ENCODE results near the gene INPP5K. TPM values are rescaled to one million over a fixed set of nuclear protein-coding genes. Genes with fewer than 3 reads are reported as not detected.
"Not testable (repeated sequence)": the region's sequence is repeated elsewhere in the genome, so short reads cannot be mapped to it uniquely, and the experiment has no call there.

INPP5K gene
- polyA plus RNA-seq, 6 donors from 2014 or later, result 57.0 to 102 (median 61.1) TPM

- Mint-ChIP-seq H3K9me3 (no peaks in the 10 kb centered on the region), H3K27me3 (peaks cover under 1 to 3% (median under 1%) of the 10 kb centered on the region in 3 donors), H3K4me3 (peak overlapping the region; percentile 82 to 97 (median 92)), H3K4me1 (peaks cover 21 to 61% (median 44%) of the 10 kb centered on the region in 3 donors), H3K36me3 (no peaks in the 10 kb centered on the region), H3K27ac (peak overlapping the region in 5 of 6 donors; percentile 58 to 97 (median 86))
- ATAC-seq (ENCODE audit: low read depth in 2 of 2), result no peak
- no peak for DNase-seq
These were observed 61.9 kb downstream of the INPP5K start for GRCh38 chr17:1454541-1454940.

GRCh38 chr17:1453694-1454093, 62.7 kb downstream of the INPP5K start:
- Mint-ChIP-seq H3K27ac (peak overlapping the region in 4 of 6 donors; percentile 30 to 86 (median 72)), H3K4me1 (peaks cover 28 to 69% (median 52%) of the 10 kb centered on the region in 3 donors), H3K4me3 (peak overlapping the region in 7 of 8 donors; percentile 2 to 97 (median 60))
- not testable (repeated sequence) for ATAC-seq (ENCODE audit: low read depth in 2 of 2); H3K36me3 Mint-ChIP-seq; H3K9me3 Mint-ChIP-seq; H3K27me3 Mint-ChIP-seq; DNase-seq

- no peaks in the 10 kb centered on the region for H3K9me3 Mint-ChIP-seq
- peaks cover 28 to 74% (median 52%) of the 10 kb centered on the region in 3 donors for H3K4me1 Mint-ChIP-seq
- DNase-seq (no peak), ATAC-seq (ENCODE audit: low read depth in 2 of 2) (no peak)
- H3K27ac Mint-ChIP-seq, result peak overlapping the region in 3 of 6 donors; percentile 44 to 86 (median 77)
- H3K27me3 Mint-ChIP-seq, result no peaks in the 10 kb centered on the region
- no peaks in the 10 kb centered on the region for H3K36me3 Mint-ChIP-seq
- H3K4me3 Mint-ChIP-seq, result peak overlapping the region in 3 of 8 donors; percentile 16 to 90 (median 56)
These were observed 63.6 kb downstream of the INPP5K start for GRCh38 chr17:1452836-1453235.

- not testable (repeated sequence) for H3K36me3 Mint-ChIP-seq; H3K9me3 Mint-ChIP-seq; DNase-seq; ATAC-seq (ENCODE audit: low read depth in 2 of 2); H3K27me3 Mint-ChIP-seq; H3K4me3 Mint-ChIP-seq
- H3K27ac Mint-ChIP-seq, result peak overlapping the region in 1 of 6 donors; percentile 70
- H3K4me1 Mint-ChIP-seq, result peaks cover 30 to 86% (median 57%) of the 10 kb centered on the region in 3 donors
These were observed 66.2 kb downstream of the INPP5K start for GRCh38 chr17:1450261-1450660.

DNA sequence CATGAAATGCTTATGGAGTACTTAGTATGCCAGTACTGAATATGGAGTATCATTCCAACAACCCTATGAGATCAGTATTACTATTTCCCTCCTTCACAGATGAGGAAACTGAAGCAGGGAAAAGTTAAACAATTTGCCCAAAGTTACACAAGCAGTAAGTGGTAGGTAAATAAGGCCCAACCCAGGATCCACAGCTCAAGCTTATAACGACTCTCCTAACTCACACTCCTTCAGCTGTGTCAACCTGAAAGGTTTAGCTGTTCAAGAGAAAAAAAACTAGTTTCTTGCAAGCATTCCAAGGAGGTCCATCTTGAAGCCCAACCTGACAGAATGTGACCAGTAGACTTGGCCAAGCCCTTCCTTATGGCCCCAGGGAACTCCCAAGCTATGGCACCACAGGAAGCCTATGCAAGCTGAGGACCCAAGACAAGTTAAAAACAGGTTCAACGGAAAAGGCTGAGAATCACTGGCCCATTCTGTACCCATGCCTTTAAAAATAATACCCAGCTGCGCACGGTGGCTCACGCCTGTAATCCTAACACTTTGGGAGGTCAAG, 66.9 kb downstream of the INPP5K start:
- Mint-ChIP-seq H3K27me3 (no peaks in the 10 kb centered on the region), H3K4me3 (peak overlapping the region in 1 of 8 donors; percentile 32), H3K4me1 (peaks cover 26 to 85% (median 54%) of the 10 kb centered on the region in 3 donors), H3K9me3 (no peaks in the 10 kb centered on the region), H3K36me3 (no peaks in the 10 kb centered on the region), H3K27ac (peak overlapping the region in 4 of 6 donors; percentile 4 to 70 (median 45))
- ATAC-seq (ENCODE audit: low read depth in 2 of 2) (no peak), DNase-seq (no peak)

GRCh38 chr17:1447052-1447451, 69.4 kb downstream of the INPP5K start:
- no peaks in the 10 kb centered on the region for H3K9me3 Mint-ChIP-seq
- no peak for ATAC-seq (ENCODE audit: low read depth in 2 of 2)
- H3K27me3 Mint-ChIP-seq, result no peaks in the 10 kb centered on the region
- DNase-seq, result no peak
- no peaks in the 10 kb centered on the region for H3K36me3 Mint-ChIP-seq
- H3K4me3 Mint-ChIP-seq, result peak overlapping the region in 1 of 8 donors; percentile 26
- peak overlapping the region in 3 of 6 donors; percentile 18 to 33 (median 24) for H3K27ac Mint-ChIP-seq
- H3K4me1 Mint-ChIP-seq, result peaks cover 22 to 62% (median 31%) of the 10 kb centered on the region in 3 donors

DNA sequence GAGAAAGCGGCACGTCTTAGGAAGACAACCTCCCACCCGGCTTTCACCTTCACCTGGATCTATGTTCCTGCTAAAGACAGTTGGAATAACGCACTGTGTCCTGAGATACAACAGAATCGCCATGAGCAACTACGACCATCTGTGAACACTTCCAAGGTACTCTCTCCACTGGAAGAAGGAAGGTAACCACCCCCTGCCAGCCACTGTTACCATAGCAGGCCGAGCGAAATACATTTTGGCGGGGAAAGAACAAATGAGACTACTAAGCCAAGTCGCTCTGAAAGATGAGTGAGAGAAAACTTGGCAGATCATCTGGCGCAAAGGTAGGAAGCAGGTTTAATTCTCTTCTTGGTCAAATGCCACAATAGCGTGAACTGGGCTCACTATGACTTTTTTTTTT, 70.2 kb downstream of the INPP5K start:
- H3K27me3 Mint-ChIP-seq, result no peaks in the 10 kb centered on the region
- no peaks in the 10 kb centered on the region for H3K36me3 Mint-ChIP-seq
- no peak for ATAC-seq (ENCODE audit: low read depth in 2 of 2)
- no peak for DNase-seq
- peak overlapping the region in 4 of 6 donors; percentile 34 to 57 (median 44) for H3K27ac Mint-ChIP-seq
- H3K9me3 Mint-ChIP-seq, result no peaks in the 10 kb centered on the region
- peak overlapping the region in 1 of 8 donors; percentile 9 for H3K4me3 Mint-ChIP-seq
- H3K4me1 Mint-ChIP-seq, result peaks cover 22 to 56% (median 31%) of the 10 kb centered on the region in 3 donors

GRCh38 chr17:1445695-1446094, 70.7 kb downstream of the INPP5K start:
- not testable (repeated sequence) for H3K4me3 Mint-ChIP-seq; H3K36me3 Mint-ChIP-seq; H3K27me3 Mint-ChIP-seq; H3K9me3 Mint-ChIP-seq; ATAC-seq (ENCODE audit: low read depth in 2 of 2); DNase-seq
- Mint-ChIP-seq H3K4me1 (peaks cover 22 to 55% (median 31%) of the 10 kb centered on the region in 3 donors), H3K27ac (peak overlapping the region in 4 of 6 donors; percentile 34 to 71 (median 54))

Other genes with a start within 250 kb of the INPP5K start
- not detected for gene BHLHA9, start 246.2 kb downstream of the INPP5K start, polyA plus RNA-seq (ENCODE audit: low read depth in 6 of 6)
- gene TRARG1, start 236.9 kb downstream of the INPP5K start, polyA plus RNA-seq (ENCODE audit: low read depth in 6 of 6), result not detected
- 10 to 100 TPM; 41.6 to 51.5 (median 44.8) TPM for gene YWHAE, start 116.4 kb downstream of the INPP5K start, polyA plus RNA-seq (ENCODE audit: low read depth in 6 of 6)
- gene CRK, start 60.4 kb downstream of the INPP5K start, polyA plus RNA-seq (ENCODE audit: low read depth in 6 of 6), result 10 to 100 TPM; 28.1 to 34.6 (median 32.3) TPM
- gene MYO1C, start 23.9 kb downstream of the INPP5K start, polyA plus RNA-seq (ENCODE audit: low read depth in 6 of 6), result 10 to 100 TPM; 12.0 to 32.5 (median 21.4) TPM
- gene PITPNA, start 46.2 kb upstream of the INPP5K start, polyA plus RNA-seq (ENCODE audit: low read depth in 6 of 6), result 10 to 100 TPM; 25.2 to 44.0 (median 35.2) TPM
- gene SLC43A2, start 112.2 kb upstream of the INPP5K start, polyA plus RNA-seq (ENCODE audit: low read depth in 6 of 6), result 10 to 100 TPM; 18.4 to 36.4 (median 29.1) TPM
- under 1 TPM in 2 of 6 donors, not detected in 4; 0.13 to 0.32 TPM for gene SCARF1, start 129.1 kb upstream of the INPP5K start, polyA plus RNA-seq (ENCODE audit: low read depth in 6 of 6)
- gene RILP, start 133.3 kb upstream of the INPP5K start, polyA plus RNA-seq (ENCODE audit: low read depth in 6 of 6), result 1 to 10 TPM in 4 of 6 donors, under 1 TPM in 1, not detected in 1; 0.97 to 1.9 (median 1.3) TPM
- gene PRPF8, start 168.3 kb upstream of the INPP5K start, polyA plus RNA-seq (ENCODE audit: low read depth in 6 of 6), result 100 to 1,000 TPM in 5 of 6 donors, 10 to 100 TPM in 1; 54.2 to 184 (median 139) TPM
- not detected for gene TLCD2, start 193.8 kb upstream of the INPP5K start, polyA plus RNA-seq (ENCODE audit: low read depth in 6 of 6)
- gene WDR81, start 208.1 kb upstream of the INPP5K start, polyA plus RNA-seq (ENCODE audit: low read depth in 6 of 6), result 10 to 100 TPM in 3 of 6 donors, 1 to 10 TPM in 3; 2.1 to 19.1 (median 9.9) TPM
- gene SERPINF2, start 226.3 kb upstream of the INPP5K start, polyA plus RNA-seq (ENCODE audit: low read depth in 6 of 6), result under 1 TPM in 3 of 6 donors, not detected in 3; 0.25 to 0.59 (median 0.40) TPM
- 10 to 100 TPM in 1 of 6 donors, 1 to 10 TPM in 5; 1.3 to 15.3 (median 5.4) TPM for gene SERPINF1, start 245.4 kb upstream of the INPP5K start, polyA plus RNA-seq (ENCODE audit: low read depth in 6 of 6)

All from naive B cell (primary cell).